GM23338 (cell line): ENCODE results near the gene ADORA2A. TPM values are rescaled to one million over a fixed set of nuclear protein-coding genes. Genes with fewer than 3 reads are reported as not detected.
A peak's percentile ranks its signal among the peaks of the same experiment; 100 is the strongest.

Experiments
- ATAC-seq: fragments of 200-7000 bp; cut with Tn5 transposase; 3 replicates; pipeline ENCODE4 v1.9.1; 2020
- DNase-seq: peaks from one replicate; pipeline ENCODE4 v3.0.0-alpha.2; 2015; ENCODE audit warnings: low spot score
- H2AFZ ChIP-seq: fragments of 200-600 bp; sonication (generic); 2 replicates; pipeline ENCODE4 v1.8.0; 2016; ENCODE audit warnings: antibody characterized with exemption, mild to moderate bottlenecking, moderate library complexity
- H3F3A ChIP-seq: fragments of 200-600 bp; sonication (generic); replicated peaks from 2 replicates; pipeline ENCODE4 v1.8.0; 2017; ENCODE audit warnings: antibody characterized with exemption, mixed run types, low read depth
- H3K27ac ChIP-seq: fragments of 200-600 bp; sonication (generic); 2 replicates; pipeline ENCODE4 v1.6.1; 2016; ENCODE audit warnings: low read depth
- H3K27me3 ChIP-seq: fragments of 200-600 bp; sonication (generic); 2 replicates; pipeline ENCODE4 v1.8.0; 2016; ENCODE audit warnings: mild to moderate bottlenecking, mixed run types, moderate library complexity; ENCODE audit not compliant: insufficient read depth
- H3K36me3 ChIP-seq: fragments of 200-600 bp; sonication (generic); 2 replicates; pipeline ENCODE4 v1.8.0; 2016; ENCODE audit warnings: mild to moderate bottlenecking; ENCODE audit not compliant: insufficient read depth
- H3K4me1 ChIP-seq: fragments of 200-600 bp; sonication (generic); 2 replicates; pipeline ENCODE4 v1.8.0; 2016; ENCODE audit warnings: mild to moderate bottlenecking, moderate library complexity; ENCODE audit not compliant: insufficient read depth
- H3K4me2 ChIP-seq: fragments of 200-600 bp; sonication (generic); 2 replicates; pipeline ENCODE4 v1.7.1; 2017; ENCODE audit warnings: mixed run types
- H3K4me3 ChIP-seq: fragments of 200-600 bp; sonication (generic); 2 replicates; pipeline ENCODE4 v1.6.1; 2016; ENCODE audit warnings: mixed run types
- H3K79me2 ChIP-seq: fragments of 200-600 bp; sonication (generic); replicated peaks from 2 replicates; pipeline ENCODE4 v1.8.0; 2017; ENCODE audit warnings: mild to moderate bottlenecking; ENCODE audit not compliant: insufficient read depth
- H3K9me2 ChIP-seq: fragments of 200-600 bp; sonication (generic); 2 replicates; pipeline ENCODE4 v1.8.0; 2017; ENCODE audit not compliant: insufficient read depth
- H4K20me1 ChIP-seq: fragments of 200-600 bp; sonication (generic); replicated peaks from 2 replicates; pipeline ENCODE4 v1.8.0; 2017; ENCODE audit warnings: mild to moderate bottlenecking; ENCODE audit not compliant: insufficient read depth
- H3K27ac Mint-ChIP-seq: 2 replicates; pipeline ENCODE4 v1.8.0; 2020; ENCODE audit warnings: inconsistent platforms, mild to moderate bottlenecking, moderate library complexity, mixed read lengths
- H3K27me3 Mint-ChIP-seq: 3 replicates; pipeline ENCODE4 v1.8.0; 2022; ENCODE audit warnings: low read depth, mild to moderate bottlenecking, moderate library complexity, mixed read lengths, inconsistent platforms; ENCODE audit not compliant: insufficient read depth, poor library complexity
- H3K36me3 Mint-ChIP-seq: 3 replicates; pipeline ENCODE4 v1.8.0; 2021; ENCODE audit warnings: low read depth, mild to moderate bottlenecking, inconsistent platforms, moderate library complexity, mixed read lengths
- H3K4me1 Mint-ChIP-seq: 3 replicates; pipeline ENCODE4 v1.8.0; 2020; ENCODE audit warnings: mild to moderate bottlenecking, inconsistent platforms, mixed read lengths
- H3K4me3 Mint-ChIP-seq: 3 replicates; pipeline ENCODE4 v1.8.0; 2021; ENCODE audit warnings: moderate library complexity, mild to moderate bottlenecking, inconsistent platforms, mixed read lengths
- H3K9me3 Mint-ChIP-seq: 3 replicates; pipeline ENCODE4 v1.8.0; 2020; ENCODE audit warnings: moderate library complexity, mild to moderate bottlenecking, inconsistent platforms, mixed read lengths
- CREB1 ChIP-seq: fragments of 250-450 bp; sonication (Bioruptor Pico); IDR thresholded peaks from 2 replicates; pipeline ENCODE4 v1.5.0; 2020; ENCODE audit warnings: low read depth, mild to moderate bottlenecking, moderate library complexity
- EZH2 ChIP-seq: fragments of 200-600 bp; sonication (generic); IDR thresholded peaks from one replicate; pipeline ENCODE4 v1.8.0; 2017; ENCODE audit warnings: antibody characterized with exemption, mild to moderate bottlenecking, low read depth; ENCODE audit not compliant: unreplicated experiment
- JUNB ChIP-seq: IDR thresholded peaks from one replicate; pipeline ENCODE4 v1.6.1; 2016; ENCODE audit warnings: antibody characterized with exemption; ENCODE audit not compliant: unreplicated experiment
- NANOG ChIP-seq: IDR thresholded peaks from 2 replicates; pipeline ENCODE4 v1.6.1; 2016; ENCODE audit warnings: antibody characterized with exemption, borderline replicate concordance
- STAT1 ChIP-seq: IDR thresholded peaks from one replicate; pipeline ENCODE4 v1.6.1; 2016; ENCODE audit warnings: antibody characterized with exemption; ENCODE audit not compliant: unreplicated experiment
- ZNF114 ChIP-seq: fragments of 250-450 bp; sonication (Bioruptor Pico); IDR thresholded peaks from 2 replicates; pipeline ENCODE4 v1.5.0; 2020; ENCODE audit warnings: mild to moderate bottlenecking, moderate library complexity
- ZNF331 ChIP-seq: fragments of 250-450 bp; sonication (Bioruptor Pico); IDR thresholded peaks from 2 replicates; pipeline ENCODE4 v1.5.0; 2020; ENCODE audit warnings: low read depth, mild to moderate bottlenecking, moderate library complexity
- polyA plus RNA-seq: library from polyadenylated mRNA; unstranded; fragments of >200 nt; fragmentation: Nextera tagmentation; extraction: Ambion mirVana; gene quantifications from 2 replicates; pipeline ENCODE4 v1.2.1, GENCODE V29; 2016
- total RNA-seq: library from RNA; depleted of rRNA; stranded (reverse); fragments of >200 nt; shearing (Covaris generic); gene quantifications from 2 replicates; pipeline ENCODE4 v1.2.3, GENCODE V29; 2014
- TF ChIP-seq, protein P1 (sequence below): IDR thresholded peaks from 2 replicates; pipeline ENCODE4 v1.6.1; 2016; ENCODE audit warnings: antibody characterized with exemption
- TF ChIP-seq, protein P2 (sequence below): fragments of 250-450 bp; sonication (Bioruptor Pico); IDR thresholded peaks from 2 replicates; pipeline ENCODE4 v1.5.0; 2020; ENCODE audit warnings: mild to moderate bottlenecking, moderate library complexity
- TF ChIP-seq, protein P3 (sequence below): IDR thresholded peaks from one replicate; pipeline ENCODE4 v1.6.1; 2018; ENCODE audit warnings: antibody characterized with exemption; ENCODE audit not compliant: unreplicated experiment

Gene ADORA2A
- total and polyA plus RNA-seq, 2 experiments from 2014 or later, result 4.1 to 13.5 TPM

DNA sequence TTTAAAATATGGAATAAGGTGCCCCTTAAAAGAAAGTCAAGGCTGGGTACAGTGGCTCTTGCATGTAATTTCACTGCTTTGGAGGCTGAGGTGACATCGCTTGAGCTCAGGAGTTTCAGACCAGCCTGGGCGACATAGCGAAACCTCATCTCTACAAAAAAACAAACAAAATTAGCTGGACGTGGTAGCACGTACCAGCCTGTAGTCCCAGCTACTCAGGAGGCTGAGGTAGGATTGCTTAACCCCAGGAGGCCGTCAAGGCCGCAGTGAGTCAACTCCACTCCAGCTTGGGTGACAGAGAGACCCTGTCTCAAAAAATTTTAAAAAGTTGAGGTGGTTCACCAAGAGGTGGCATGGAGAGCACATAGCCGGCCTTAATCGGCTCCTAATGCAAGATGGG is 17.7 kb upstream of the ADORA2A start:
- H3K27me3 Mint-ChIP-seq, result peaks cover 25% of the 10 kb centered on the region
- peaks cover 26% of the 10 kb centered on the region for H3K36me3 Mint-ChIP-seq
- H3K79me2 ChIP-seq, result no peaks in the 10 kb centered on the region
- peaks cover 20% of the 10 kb centered on the region for H3K4me1 Mint-ChIP-seq
- no peak overlapping the region for H3K4me2 ChIP-seq
- no peak for ATAC-seq
- no peaks in the 10 kb centered on the region for H3F3A ChIP-seq
- no peak overlapping the region for H3K27ac ChIP-seq
- 0 out of 2 replicates have a peak, but pooled peaks cover 9% of the 10 kb centered on the region for H3K4me1 ChIP-seq
- no peaks in the 10 kb centered on the region for H3K36me3 ChIP-seq
- H3K4me3 Mint-ChIP-seq, result no peak overlapping the region
- TF ChIP-seq STAT1, result no peak
- H2AFZ ChIP-seq, result no peak overlapping the region
- H3K9me2 ChIP-seq, result no peaks in the 10 kb centered on the region
- H3K27ac Mint-ChIP-seq, result no peak overlapping the region
- peaks cover 3% of the 10 kb centered on the region for H4K20me1 ChIP-seq
- H3K9me3 Mint-ChIP-seq, result no peaks in the 10 kb centered on the region
- H3K4me3 ChIP-seq, result no peak overlapping the region
- DNase-seq, result no peak
- no peaks in the 10 kb centered on the region for H3K27me3 ChIP-seq

DNA sequence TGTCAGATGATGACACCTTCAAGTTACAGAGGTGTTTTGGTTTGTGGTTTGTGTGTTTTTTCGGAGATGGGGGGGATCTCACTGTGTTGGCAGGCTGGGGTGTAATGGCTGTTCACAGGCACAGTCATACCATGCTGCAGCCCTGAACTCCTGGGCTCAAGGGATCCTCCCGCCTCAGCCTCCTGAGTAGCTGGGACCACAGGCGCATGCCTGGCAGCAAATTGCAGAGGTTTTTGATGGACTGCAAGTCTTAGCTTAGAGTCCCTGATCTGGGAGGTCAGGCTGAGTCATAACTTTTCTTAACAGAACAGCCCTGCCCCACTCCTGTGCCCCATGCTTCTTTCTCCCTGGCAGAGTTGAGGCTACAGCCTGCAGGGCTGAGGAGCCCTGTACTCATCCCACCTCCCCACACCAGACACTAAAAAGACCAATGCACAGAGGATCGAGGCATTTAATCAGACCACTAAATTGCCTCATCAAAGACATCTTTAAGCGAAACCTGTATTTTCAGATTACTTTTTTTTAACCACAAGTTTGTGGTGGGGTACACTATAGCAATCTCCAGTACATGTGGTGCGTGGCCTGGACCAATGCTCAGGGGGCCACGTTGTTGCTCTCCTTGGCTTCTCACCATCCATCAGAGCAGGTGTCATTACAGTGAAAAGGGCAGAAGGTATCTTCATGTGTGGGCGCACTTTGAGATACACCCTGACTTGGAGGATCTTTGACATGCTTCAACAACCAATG is 17.1 kb upstream of the ADORA2A start:
- Mint-ChIP-seq H3K4me1 (peaks cover 20% of the 10 kb centered on the region), H3K4me3 (no peak overlapping the region; the same call in 2 of the 3 replicates), H3K36me3 (peaks cover 27% of the 10 kb centered on the region), H3K27me3 (peaks cover 25% of the 10 kb centered on the region), H3K9me3 (no peaks in the 10 kb centered on the region), H3K27ac (peak overlapping the region; percentile 65)
- no peaks in the 10 kb centered on the region for H3F3A ChIP-seq
- H4K20me1 ChIP-seq, result no peaks in the 10 kb centered on the region; the same call in none of the 2 replicates
- ATAC-seq, result no peak
- no peaks in the 10 kb centered on the region for H3K79me2 ChIP-seq
- no peak overlapping the region for H3K4me2 ChIP-seq
- 0 out of 2 replicates have a peak, but pooled peaks cover 9% of the 10 kb centered on the region for H3K4me1 ChIP-seq
- H3K27me3 ChIP-seq, result no peaks in the 10 kb centered on the region
- H3K4me3 ChIP-seq, result no peak overlapping the region
- H2AFZ ChIP-seq, result no peak overlapping the region
- H3K27ac ChIP-seq, result no peak overlapping the region
- no peak for DNase-seq
- no peaks in the 10 kb centered on the region for H3K36me3 ChIP-seq
- no peaks in the 10 kb centered on the region for H3K9me2 ChIP-seq
- TF ChIP-seq, protein P1, sequence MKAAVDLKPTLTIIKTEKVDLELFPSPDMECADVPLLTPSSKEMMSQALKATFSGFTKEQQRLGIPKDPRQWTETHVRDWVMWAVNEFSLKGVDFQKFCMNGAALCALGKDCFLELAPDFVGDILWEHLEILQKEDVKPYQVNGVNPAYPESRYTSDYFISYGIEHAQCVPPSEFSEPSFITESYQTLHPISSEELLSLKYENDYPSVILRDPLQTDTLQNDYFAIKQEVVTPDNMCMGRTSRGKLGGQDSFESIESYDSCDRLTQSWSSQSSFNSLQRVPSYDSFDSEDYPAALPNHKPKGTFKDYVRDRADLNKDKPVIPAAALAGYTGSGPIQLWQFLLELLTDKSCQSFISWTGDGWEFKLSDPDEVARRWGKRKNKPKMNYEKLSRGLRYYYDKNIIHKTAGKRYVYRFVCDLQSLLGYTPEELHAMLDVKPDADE, result no peak
- TF ChIP-seq, protein P2, sequence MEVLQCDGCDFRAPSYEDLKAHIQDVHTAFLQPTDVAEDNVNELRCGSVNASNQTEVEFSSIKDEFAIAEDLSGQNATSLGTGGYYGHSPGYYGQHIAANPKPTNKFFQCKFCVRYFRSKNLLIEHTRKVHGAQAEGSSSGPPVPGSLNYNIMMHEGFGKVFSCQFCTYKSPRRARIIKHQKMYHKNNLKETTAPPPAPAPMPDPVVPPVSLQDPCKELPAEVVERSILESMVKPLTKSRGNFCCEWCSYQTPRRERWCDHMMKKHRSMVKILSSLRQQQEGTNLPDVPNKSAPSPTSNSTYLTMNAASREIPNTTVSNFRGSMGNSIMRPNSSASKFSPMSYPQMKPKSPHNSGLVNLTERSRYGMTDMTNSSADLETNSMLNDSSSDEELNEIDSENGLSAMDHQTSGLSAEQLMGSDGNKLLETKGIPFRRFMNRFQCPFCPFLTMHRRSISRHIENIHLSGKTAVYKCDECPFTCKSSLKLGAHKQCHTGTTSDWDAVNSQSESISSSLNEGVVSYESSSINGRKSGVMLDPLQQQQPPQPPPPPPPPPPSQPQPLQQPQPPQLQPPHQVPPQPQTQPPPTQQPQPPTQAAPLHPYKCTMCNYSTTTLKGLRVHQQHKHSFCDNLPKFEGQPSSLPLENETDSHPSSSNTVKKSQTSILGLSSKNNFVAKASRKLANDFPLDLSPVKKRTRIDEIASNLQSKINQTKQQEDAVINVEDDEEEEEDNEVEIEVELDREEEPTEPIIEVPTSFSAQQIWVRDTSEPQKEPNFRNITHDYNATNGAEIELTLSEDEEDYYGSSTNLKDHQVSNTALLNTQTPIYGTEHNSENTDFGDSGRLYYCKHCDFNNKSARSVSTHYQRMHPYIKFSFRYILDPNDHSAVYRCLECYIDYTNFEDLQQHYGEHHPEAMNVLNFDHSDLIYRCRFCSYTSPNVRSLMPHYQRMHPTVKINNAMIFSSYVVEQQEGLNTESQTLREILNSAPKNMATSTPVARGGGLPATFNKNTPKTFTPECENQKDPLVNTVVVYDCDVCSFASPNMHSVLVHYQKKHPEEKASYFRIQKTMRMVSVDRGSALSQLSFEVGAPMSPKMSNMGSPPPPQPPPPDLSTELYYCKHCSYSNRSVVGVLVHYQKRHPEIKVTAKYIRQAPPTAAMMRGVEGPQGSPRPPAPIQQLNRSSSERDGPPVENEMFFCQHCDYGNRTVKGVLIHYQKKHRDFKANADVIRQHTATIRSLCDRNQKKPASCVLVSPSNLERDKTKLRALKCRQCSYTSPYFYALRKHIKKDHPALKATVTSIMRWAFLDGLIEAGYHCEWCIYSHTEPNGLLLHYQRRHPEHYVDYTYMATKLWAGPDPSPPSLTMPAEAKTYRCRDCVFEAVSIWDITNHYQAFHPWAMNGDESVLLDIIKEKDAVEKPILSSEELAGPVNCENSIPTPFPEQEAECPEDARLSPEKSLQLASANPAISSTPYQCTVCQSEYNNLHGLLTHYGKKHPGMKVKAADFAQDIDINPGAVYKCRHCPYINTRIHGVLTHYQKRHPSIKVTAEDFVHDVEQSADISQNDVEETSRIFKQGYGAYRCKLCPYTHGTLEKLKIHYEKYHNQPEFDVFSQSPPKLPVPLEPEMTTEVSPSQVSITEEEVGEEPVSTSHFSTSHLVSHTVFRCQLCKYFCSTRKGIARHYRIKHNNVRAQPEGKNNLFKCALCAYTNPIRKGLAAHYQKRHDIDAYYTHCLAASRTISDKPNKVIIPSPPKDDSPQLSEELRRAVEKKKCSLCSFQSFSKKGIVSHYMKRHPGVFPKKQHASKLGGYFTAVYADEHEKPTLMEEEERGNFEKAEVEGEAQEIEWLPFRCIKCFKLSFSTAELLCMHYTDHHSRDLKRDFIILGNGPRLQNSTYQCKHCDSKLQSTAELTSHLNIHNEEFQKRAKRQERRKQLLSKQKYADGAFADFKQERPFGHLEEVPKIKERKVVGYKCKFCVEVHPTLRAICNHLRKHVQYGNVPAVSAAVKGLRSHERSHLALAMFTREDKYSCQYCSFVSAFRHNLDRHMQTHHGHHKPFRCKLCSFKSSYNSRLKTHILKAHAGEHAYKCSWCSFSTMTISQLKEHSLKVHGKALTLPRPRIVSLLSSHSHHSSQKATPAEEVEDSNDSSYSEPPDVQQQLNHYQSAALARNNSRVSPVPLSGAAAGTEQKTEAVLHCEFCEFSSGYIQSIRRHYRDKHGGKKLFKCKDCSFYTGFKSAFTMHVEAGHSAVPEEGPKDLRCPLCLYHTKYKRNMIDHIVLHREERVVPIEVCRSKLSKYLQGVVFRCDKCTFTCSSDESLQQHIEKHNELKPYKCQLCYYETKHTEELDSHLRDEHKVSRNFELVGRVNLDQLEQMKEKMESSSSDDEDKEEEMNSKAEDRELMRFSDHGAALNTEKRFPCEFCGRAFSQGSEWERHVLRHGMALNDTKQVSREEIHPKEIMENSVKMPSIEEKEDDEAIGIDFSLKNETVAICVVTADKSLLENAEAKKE, result no peak
- TF ChIP-seq CREB1 (CRISPR knock-in tag) (no peak), JUNB (no peak), STAT1 (no peak), ZNF331 (CRISPR knock-in tag) (no peak), NANOG (no peak), EZH2 (no peak), ZNF114 (CRISPR knock-in tag) (no peak)
- TF ChIP-seq, protein P3, sequence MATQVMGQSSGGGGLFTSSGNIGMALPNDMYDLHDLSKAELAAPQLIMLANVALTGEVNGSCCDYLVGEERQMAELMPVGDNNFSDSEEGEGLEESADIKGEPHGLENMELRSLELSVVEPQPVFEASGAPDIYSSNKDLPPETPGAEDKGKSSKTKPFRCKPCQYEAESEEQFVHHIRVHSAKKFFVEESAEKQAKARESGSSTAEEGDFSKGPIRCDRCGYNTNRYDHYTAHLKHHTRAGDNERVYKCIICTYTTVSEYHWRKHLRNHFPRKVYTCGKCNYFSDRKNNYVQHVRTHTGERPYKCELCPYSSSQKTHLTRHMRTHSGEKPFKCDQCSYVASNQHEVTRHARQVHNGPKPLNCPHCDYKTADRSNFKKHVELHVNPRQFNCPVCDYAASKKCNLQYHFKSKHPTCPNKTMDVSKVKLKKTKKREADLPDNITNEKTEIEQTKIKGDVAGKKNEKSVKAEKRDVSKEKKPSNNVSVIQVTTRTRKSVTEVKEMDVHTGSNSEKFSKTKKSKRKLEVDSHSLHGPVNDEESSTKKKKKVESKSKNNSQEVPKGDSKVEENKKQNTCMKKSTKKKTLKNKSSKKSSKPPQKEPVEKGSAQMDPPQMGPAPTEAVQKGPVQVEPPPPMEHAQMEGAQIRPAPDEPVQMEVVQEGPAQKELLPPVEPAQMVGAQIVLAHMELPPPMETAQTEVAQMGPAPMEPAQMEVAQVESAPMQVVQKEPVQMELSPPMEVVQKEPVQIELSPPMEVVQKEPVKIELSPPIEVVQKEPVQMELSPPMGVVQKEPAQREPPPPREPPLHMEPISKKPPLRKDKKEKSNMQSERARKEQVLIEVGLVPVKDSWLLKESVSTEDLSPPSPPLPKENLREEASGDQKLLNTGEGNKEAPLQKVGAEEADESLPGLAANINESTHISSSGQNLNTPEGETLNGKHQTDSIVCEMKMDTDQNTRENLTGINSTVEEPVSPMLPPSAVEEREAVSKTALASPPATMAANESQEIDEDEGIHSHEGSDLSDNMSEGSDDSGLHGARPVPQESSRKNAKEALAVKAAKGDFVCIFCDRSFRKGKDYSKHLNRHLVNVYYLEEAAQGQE, result no peak
